Measurements from ENCODE around the gene COL10A1.

- TF ChIP-seq CTCF (IDR thresholded peaks at IDR 0.05), result no peak
- TF ChIP-seq POLR2A (IDR thresholded peaks at IDR 0.05), result no peak
Measured at GRCh38 chr6:116106146-116106545, 19.8 kb downstream of the COL10A1 start.
